ENCODE data around the gene DEUP1. TPM values are rescaled to one million over a fixed set of nuclear protein-coding genes. Genes with fewer than 3 reads are reported as not detected.
A peak's percentile ranks its signal among the peaks of the same experiment; 100 is the strongest.

Gene DEUP1
- total and polyA plus RNA-seq, 9 of the 15 experiments (the other 6 are each of a cell fraction or from before 2014, with no cell fraction given), result 1.4 to 10.9 (median 9.3) TPM

GRCh38 chr11:93291898-93292297, 38.6 kb upstream of the DEUP1 start (continued):
- no peak for TF ChIP-seq ZNF274 (IDR thresholded peaks at IDR 0.05; ENCODE audit: borderline replicate concordance, low read depth, low read length)
- TF ChIP-seq ZNF589 (CRISPR knock-in tag; IDR thresholded peaks at IDR 0.05; ENCODE audit: low read depth), result no peak
- no peak for TF ChIP-seq ZNF197 (CRISPR knock-in tag; IDR thresholded peaks at IDR 0.05; ENCODE audit: low read depth)
- TF ChIP-seq NFE2 (IDR thresholded peaks at IDR 0.05; ENCODE audit: low read depth), result peak; percentile 31; the same call in 1 of the 2 replicates
- TF ChIP-seq PURB (CRISPR knock-in tag; IDR thresholded peaks at IDR 0.05; ENCODE audit: low read depth), result no peak
- no peak for TF ChIP-seq ZNF592 (IDR thresholded peaks at IDR 0.05)
- TF ChIP-seq, protein P1, sequence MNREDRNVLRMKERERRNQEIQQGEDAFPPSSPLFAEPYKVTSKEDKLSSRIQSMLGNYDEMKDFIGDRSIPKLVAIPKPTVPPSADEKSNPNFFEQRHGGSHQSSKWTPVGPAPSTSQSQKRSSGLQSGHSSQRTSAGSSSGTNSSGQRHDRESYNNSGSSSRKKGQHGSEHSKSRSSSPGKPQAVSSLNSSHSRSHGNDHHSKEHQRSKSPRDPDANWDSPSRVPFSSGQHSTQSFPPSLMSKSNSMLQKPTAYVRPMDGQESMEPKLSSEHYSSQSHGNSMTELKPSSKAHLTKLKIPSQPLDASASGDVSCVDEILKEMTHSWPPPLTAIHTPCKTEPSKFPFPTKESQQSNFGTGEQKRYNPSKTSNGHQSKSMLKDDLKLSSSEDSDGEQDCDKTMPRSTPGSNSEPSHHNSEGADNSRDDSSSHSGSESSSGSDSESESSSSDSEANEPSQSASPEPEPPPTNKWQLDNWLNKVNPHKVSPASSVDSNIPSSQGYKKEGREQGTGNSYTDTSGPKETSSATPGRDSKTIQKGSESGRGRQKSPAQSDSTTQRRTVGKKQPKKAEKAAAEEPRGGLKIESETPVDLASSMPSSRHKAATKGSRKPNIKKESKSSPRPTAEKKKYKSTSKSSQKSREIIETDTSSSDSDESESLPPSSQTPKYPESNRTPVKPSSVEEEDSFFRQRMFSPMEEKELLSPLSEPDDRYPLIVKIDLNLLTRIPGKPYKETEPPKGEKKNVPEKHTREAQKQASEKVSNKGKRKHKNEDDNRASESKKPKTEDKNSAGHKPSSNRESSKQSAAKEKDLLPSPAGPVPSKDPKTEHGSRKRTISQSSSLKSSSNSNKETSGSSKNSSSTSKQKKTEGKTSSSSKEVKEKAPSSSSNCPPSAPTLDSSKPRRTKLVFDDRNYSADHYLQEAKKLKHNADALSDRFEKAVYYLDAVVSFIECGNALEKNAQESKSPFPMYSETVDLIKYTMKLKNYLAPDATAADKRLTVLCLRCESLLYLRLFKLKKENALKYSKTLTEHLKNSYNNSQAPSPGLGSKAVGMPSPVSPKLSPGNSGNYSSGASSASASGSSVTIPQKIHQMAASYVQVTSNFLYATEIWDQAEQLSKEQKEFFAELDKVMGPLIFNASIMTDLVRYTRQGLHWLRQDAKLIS (CRISPR knock-in tag; IDR thresholded peaks at IDR 0.05), result no peak
- no peak for TF ChIP-seq E2F6 (IDR thresholded peaks at IDR 0.05; ENCODE audit: borderline replicate concordance in 1 of 2, extremely low read depth in 1 of 2, insufficient read depth in 1 of 2, insufficient read length in 1 of 2, low read depth in 1 of 2, low read length in 1 of 2, poor library complexity in 1 of 2, severe bottlenecking in 1 of 2)
- TF ChIP-seq KLF16 (IDR thresholded peaks at IDR 0.05), result peak; percentile 43; the same call in 1 of the 2 replicates
- TF ChIP-seq SNIP1 (IDR thresholded peaks at IDR 0.05; ENCODE audit: low read depth), result no peak
- TF ChIP-seq, protein P2, sequence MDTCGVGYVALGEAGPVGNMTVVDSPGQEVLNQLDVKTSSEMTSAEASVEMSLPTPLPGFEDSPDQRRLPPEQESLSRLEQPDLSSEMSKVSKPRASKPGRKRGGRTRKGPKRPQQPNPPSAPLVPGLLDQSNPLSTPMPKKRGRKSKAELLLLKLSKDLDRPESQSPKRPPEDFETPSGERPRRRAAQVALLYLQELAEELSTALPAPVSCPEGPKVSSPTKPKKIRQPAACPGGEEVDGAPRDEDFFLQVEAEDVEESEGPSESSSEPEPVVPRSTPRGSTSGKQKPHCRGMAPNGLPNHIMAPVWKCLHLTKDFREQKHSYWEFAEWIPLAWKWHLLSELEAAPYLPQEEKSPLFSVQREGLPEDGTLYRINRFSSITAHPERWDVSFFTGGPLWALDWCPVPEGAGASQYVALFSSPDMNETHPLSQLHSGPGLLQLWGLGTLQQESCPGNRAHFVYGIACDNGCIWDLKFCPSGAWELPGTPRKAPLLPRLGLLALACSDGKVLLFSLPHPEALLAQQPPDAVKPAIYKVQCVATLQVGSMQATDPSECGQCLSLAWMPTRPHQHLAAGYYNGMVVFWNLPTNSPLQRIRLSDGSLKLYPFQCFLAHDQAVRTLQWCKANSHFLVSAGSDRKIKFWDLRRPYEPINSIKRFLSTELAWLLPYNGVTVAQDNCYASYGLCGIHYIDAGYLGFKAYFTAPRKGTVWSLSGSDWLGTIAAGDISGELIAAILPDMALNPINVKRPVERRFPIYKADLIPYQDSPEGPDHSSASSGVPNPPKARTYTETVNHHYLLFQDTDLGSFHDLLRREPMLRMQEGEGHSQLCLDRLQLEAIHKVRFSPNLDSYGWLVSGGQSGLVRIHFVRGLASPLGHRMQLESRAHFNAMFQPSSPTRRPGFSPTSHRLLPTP (IDR thresholded peaks at IDR 0.05; ENCODE audit: borderline replicate concordance, extremely low read depth, insufficient read length), result no peak
- no peak for TF ChIP-seq ZNF507 (tag; conservative IDR thresholded peaks at IDR 0.05)
- TF ChIP-seq, protein P3, sequence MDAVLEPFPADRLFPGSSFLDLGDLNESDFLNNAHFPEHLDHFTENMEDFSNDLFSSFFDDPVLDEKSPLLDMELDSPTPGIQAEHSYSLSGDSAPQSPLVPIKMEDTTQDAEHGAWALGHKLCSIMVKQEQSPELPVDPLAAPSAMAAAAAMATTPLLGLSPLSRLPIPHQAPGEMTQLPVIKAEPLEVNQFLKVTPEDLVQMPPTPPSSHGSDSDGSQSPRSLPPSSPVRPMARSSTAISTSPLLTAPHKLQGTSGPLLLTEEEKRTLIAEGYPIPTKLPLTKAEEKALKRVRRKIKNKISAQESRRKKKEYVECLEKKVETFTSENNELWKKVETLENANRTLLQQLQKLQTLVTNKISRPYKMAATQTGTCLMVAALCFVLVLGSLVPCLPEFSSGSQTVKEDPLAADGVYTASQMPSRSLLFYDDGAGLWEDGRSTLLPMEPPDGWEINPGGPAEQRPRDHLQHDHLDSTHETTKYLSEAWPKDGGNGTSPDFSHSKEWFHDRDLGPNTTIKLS (IDR thresholded peaks at IDR 0.05; ENCODE audit: borderline replicate concordance, low read depth), result no peak
